ENCODE data around the gene FYCO1. TPM values are rescaled to one million over a fixed set of nuclear protein-coding genes. Genes with fewer than 3 reads are reported as not detected.

The FYCO1 gene
- total RNA-seq, 1 donor, result 57.8 TPM

GRCh38 chr3:45994419-45995235 lies 997 bp downstream of the FYCO1 start:
- DNase-seq (ENCODE audit: low read depth), result no peak
- peak overlapping the region; percentile 82 for H3K4me3 ChIP-seq (ENCODE audit: low read depth, low read length)
- no peak for TF ChIP-seq CTCF (IDR thresholded peaks at IDR 0.05; ENCODE audit: insufficient read depth, low read length)

GRCh38 chr3:45993421-45994027 lies 2.1 kb downstream of the FYCO1 start:
- DNase-seq (ENCODE audit: low read depth), result no peak
- no peak for TF ChIP-seq CTCF (IDR thresholded peaks at IDR 0.05; ENCODE audit: insufficient read depth, low read length)
- H3K4me3 ChIP-seq (ENCODE audit: low read depth, low read length), result no peak overlapping the region

- H3K4me3 ChIP-seq (ENCODE audit: low read depth, low read length), result no peak overlapping the region
- peak; percentile 97 for DNase-seq (ENCODE audit: low read depth)
- TF ChIP-seq CTCF (IDR thresholded peaks at IDR 0.05; ENCODE audit: insufficient read depth, low read length), result no peak
These were observed 2.8 kb downstream of the FYCO1 start for GRCh38 chr3:45992821-45993221.

GRCh38 chr3:45992133-45992729 lies 3.4 kb downstream of the FYCO1 start:
- TF ChIP-seq CTCF (IDR thresholded peaks at IDR 0.05; ENCODE audit: insufficient read depth, low read length), result no peak
- peak; percentile 74 for DNase-seq (ENCODE audit: low read depth)
- no peak overlapping the region for H3K4me3 ChIP-seq (ENCODE audit: low read depth, low read length)

- no peak overlapping the region for H3K4me3 ChIP-seq (ENCODE audit: low read depth, low read length)
- no peak for DNase-seq (ENCODE audit: low read depth)
- no peak for TF ChIP-seq CTCF (IDR thresholded peaks at IDR 0.05; ENCODE audit: insufficient read depth, low read length)
These were observed 4.3 kb downstream of the FYCO1 start for GRCh38 chr3:45991341-45991740.

- TF ChIP-seq CTCF (IDR thresholded peaks at IDR 0.05; ENCODE audit: insufficient read depth, low read length), result no peak
- H3K4me3 ChIP-seq (ENCODE audit: low read depth, low read length), result no peak overlapping the region
- DNase-seq (ENCODE audit: low read depth), result no peak
These were observed 5.4 kb downstream of the FYCO1 start for GRCh38 chr3:45990181-45990580.
